DND-41 (cell line): ENCODE data around the gene IDS.

Source experiments
- CTCF ChIP-seq: IDR thresholded peaks from 2 replicates; pipeline ENCODE4 v1.5.1; 2012; ENCODE audit warnings: borderline replicate concordance, low read length, moderate library complexity, mild to moderate bottlenecking; ENCODE audit not compliant: poor library complexity, severe bottlenecking; ENCODE audit errors: extremely low read depth
- EZH2 ChIP-seq: IDR thresholded peaks from 3 replicates; pipeline ENCODE4 v1.6.1; 2012; ENCODE audit warnings: borderline replicate concordance, low read depth, mild to moderate bottlenecking, moderate library complexity, low read length, inconsistent platforms; ENCODE audit not compliant: severe bottlenecking

DNA sequence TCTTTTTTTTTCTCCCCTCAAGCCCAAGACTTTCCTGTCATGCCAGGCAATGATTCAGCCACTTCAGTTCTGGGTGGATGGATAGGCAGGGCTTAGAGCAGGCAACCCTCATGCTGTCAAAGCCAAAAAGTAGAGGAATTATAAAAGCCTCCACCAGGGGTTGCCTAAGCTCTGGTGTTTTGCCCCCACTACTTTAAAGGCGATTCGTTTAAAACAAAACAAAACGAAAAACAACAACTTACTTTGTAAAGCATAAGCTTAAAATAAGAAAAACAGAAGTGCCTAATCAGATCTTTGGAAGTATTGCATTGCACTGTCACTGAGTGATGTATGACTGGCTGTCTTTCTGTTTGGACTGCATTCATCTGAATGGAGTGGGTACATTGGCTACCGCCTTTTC, 5.3 kb upstream of the IDS start:
- TF ChIP-seq CTCF: no peak
- TF ChIP-seq EZH2: no peak
